ENCODE measurements around the gene NEUROD1.

DNA sequence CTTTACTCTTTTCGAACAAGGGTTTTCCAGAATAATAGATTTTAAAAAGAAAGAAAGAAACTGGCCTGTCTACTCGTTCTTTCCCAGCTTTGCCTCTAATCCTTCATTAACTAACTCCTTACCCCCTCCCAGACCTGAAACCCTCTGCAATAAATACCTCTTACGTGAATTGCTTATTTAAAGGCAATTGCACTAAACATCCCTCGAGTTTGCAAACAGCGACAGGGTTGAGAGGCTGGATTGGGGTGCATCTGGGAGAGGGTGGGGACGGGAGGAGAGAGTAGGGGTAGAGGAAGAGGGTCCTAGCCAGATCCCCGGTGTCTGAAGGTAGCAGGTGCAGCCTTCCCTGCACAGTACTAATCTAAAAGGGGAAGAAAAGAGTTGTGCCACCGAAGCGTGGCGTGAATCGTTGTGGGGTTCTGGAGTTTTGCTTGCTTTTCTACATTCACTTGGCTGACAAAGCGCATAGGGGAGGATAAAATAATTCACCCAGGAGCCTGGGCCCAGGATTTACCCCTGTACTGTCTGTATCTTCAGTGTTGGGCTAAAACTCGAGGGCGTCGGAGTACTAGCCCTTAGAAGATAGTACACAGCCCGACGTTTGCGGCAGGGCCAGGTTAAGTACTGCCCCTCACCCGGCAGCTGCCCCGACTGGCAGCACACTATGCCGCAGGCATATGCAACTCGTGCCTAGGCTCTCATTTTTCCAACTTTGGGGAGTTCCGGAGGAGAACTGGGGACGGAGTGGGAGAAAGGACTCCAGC lies 1.9 kb upstream of the NEUROD1 start:
- TF ChIP-seq POLR2A (IDR thresholded peaks at IDR 0.05) (no peak), POLR2AphosphoS5 (IDR thresholded peaks at IDR 0.05) (no peak), EP300 (IDR thresholded peaks at IDR 0.05) (no peak)
- TF ChIP-seq, protein P1, sequence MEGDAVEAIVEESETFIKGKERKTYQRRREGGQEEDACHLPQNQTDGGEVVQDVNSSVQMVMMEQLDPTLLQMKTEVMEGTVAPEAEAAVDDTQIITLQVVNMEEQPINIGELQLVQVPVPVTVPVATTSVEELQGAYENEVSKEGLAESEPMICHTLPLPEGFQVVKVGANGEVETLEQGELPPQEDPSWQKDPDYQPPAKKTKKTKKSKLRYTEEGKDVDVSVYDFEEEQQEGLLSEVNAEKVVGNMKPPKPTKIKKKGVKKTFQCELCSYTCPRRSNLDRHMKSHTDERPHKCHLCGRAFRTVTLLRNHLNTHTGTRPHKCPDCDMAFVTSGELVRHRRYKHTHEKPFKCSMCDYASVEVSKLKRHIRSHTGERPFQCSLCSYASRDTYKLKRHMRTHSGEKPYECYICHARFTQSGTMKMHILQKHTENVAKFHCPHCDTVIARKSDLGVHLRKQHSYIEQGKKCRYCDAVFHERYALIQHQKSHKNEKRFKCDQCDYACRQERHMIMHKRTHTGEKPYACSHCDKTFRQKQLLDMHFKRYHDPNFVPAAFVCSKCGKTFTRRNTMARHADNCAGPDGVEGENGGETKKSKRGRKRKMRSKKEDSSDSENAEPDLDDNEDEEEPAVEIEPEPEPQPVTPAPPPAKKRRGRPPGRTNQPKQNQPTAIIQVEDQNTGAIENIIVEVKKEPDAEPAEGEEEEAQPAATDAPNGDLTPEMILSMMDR (IDR thresholded peaks at IDR 0.05): no peak

All from gastroesophageal sphincter (tissue), 3 donors.